Cerebellar cortex (tissue), 1 donor: ENCODE measurements around the gene FRY.

Experiments
- DNase-seq: peaks from one replicate; pipeline ENCODE4 v3.0.0-alpha.2; 2015; ENCODE audit warnings: low spot score

The FRY gene

DNA sequence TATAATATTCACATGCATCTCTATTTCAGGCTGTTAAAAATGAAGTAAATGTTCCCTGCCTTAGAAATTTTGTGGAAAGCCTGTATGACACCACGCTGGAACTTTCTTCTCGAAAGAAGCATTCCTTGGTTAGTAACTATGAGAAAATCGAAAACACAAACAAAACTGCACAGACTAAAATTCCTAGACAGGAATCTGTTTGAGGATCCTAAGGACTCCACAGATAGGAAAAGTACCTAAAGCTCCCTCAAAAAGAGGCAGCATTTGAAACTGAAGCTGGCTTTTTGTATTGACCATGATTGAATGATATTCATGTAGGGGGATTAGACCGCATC, 103.4 kb downstream of the FRY start:
- DNase-seq = no peak

DNA sequence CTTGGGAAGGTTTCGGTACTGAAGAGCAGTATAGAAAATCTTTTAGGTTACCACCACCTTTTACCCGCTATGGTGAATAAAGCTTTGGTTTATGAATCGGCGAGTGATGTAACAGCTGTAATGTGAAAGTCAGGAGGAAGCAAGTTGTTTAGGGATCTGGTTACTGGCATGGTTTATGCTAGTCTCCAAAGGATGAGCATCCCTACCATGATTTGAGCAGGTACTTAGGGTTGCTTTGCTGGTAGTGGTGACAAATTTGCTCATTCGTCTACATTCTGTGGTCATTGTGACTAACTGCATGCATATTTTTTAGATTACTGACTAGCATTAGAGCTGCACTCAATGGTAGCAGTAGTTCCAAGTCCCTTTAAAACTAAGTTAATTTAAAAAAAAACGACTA, 104.1 kb downstream of the FRY start:
- no peak for DNase-seq

DNA sequence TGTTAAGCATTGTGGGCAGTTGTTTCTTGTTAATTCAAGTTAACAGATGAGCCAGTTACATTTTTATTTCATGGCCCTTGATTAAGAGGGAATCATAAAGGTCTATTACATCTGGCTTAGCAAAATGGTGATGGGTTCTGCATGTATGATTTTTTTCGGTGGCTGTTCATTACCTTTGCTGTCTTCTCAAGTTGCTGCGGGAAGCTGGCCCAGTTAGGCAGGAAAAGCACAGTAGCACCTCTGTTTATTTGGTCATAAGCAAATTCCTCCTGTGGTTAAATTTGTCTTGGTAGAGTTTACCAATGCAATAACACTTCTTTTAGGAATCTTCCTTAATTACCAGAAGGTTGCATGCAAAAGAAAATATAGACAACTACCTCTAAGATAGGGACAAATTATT, 104.5 kb downstream of the FRY start:
- DNase-seq = no peak

DNA sequence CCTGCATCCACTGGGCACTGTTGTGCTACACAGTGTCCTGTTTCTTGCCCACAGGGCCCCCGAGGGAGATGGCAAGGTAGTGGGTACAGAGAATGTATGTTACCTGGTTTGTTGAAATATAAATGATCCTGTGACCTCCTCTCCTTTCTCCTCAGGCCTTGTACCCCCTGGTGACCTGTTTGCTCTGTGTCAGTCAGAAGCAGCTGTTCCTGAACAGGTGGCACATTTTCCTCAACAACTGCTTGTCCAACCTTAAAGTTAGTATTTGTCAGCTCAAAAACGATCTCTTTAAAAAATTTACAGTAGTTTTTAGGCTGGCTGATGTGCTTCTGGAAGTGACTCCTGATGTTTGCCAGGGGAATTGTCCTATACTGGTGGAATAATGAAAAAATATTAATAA, 105.1 kb downstream of the FRY start:
- DNase-seq = no peak

DNA sequence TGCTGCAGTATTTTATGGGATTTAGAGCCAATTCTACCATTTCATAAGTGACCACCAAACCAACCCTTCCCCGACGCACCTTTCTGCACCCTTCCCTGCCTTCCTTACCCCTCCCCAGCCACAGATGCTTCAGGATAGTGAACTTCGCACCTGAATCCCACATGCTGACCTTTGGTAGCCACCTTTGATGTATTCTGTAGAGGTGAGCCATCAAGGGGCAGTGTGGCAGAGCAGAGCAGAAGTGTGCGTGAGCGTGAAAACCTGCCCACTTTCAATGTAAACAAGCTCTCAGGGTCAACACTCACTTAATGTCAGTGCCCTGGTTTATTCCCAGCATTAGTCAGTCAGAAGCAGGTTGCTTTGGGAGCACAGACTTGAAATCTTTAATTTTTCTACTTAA, 107.7 kb downstream of the FRY start:
- no peak for DNase-seq

DNA sequence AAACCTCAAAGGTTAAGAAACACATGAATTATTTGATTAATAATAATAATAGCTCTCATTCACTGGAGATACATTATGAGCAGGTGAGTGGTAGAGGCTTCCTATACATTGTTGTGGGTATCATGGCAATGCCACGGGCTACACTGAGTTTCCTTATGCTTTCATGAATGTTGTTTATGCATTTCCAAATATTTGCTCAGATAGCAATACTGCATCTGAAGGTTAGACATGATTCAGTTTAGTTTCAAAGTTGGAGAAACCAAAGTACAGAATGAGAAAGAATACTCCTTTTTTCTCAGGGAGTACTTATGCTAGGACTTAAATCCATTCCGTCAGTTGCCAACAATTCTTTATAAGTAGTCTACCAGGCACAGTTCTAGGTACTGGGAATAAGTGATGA, 108.5 kb downstream of the FRY start:
- DNase-seq = no peak

DNA sequence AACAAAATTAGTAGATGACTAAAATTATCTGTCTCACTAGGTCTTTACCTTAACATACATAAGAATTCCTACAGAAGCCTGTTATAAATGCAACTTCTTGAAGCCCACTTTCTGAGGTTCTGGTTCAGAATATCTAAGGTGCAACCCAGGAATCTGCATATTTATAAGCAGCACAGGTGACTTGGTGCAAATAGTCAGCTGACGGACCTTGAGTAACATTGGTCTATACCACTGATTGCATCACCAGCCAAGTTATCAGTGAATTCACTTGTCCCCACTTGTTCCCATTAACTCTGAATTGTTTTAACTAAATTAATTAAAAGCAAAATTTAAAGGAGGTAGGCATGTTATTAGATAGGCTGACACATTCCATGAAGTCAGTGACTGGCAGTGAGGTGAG, 109.9 kb downstream of the FRY start:
- DNase-seq = no peak

DNA sequence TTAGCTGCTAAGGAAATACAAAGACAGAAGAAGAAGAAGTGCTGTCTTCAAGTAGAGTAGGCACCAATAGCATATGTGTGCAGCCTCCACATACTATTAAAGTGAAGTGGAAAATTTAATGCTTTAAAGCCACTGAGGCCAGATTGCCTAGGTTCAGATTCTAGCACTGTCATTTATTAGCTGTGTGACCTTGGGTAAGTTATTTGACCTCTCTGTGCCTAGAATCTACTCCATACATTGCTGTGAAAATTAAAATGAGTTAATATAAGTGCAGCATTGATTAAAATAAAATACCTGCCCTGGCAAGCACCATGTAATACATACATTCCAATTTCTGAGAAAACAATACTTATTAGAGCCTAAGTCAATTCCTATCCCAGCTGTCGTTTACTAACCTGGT, 110.5 kb downstream of the FRY start:
- no peak for DNase-seq

DNA sequence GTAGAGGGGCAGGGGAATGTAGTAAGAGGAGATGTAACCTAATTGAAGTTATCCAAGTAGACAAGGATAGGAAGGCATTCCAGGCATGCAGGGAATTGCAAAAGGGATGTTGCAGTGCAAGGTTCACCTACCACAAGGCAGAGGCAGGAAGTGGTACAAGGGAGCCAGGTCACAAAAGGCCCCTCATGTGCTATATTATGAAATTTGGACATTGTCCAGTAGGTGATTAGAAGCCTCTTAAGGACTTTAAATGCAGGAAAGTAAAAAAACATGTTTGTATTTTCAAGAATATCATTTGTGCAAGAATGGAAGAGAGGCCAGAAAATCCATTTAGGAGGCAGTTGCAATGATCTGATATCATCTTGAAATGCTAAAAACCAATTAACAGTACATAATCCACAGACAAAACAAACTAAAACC, 111.4 kb downstream of the FRY start:
- DNase-seq = no peak

DNA sequence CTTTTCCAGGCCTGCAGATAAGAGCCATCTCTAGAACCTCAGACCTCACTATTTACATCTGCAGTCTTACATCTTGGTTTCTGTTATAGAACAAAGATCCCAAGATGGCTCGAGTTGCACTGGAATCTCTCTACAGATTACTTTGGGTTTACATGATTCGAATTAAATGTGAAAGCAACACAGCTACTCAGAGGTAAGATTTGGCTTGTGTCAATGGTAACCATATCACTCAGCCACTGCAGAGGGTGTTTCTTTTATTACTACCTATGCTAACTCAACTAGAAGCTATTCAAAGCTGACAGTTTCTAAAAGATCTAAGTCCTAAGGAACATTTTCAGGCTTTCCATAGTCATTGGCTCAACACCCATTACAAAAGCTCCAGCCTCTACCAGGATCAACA, 115.6 kb downstream of the FRY start:
- no peak for DNase-seq

DNA sequence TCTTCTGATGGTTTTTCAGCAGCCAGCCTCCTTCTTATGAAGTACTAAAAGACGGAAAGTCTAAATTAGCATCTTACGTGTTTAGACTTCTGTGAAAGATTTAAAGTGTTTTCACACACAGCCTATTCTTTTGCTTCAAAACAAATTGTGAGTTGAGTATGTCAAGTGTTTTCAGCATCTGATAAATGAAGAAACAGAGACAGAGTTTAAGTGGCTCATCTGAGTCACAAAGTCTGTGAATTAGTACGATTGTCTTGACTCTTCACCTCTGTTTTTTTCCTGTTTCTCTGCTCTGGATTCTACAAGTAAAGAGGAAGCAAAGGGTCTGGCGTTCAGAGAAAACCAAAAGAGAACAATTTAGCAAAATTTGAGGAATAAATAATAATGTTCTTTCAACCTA, 116.4 kb downstream of the FRY start:
- DNase-seq = no peak

DNA sequence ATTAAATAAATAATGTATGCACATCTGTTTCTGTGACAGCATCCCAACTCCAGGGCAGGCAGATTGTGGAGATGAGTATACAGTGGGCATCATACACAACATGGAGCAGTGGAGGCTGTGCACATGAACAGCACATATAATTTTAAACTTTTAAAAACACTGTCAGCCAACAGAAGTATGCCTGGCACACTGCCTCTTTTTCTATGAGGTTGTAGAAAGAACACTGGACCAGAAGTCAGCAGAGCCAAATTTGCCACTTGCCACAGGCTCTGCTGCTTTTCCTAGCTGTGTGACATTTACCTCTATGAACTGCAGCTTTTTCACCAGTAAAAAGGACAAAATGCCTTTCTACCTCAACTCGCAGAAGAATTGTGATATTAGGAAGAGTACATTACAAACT, 118.7 kb downstream of the FRY start:
- no peak for DNase-seq

DNA sequence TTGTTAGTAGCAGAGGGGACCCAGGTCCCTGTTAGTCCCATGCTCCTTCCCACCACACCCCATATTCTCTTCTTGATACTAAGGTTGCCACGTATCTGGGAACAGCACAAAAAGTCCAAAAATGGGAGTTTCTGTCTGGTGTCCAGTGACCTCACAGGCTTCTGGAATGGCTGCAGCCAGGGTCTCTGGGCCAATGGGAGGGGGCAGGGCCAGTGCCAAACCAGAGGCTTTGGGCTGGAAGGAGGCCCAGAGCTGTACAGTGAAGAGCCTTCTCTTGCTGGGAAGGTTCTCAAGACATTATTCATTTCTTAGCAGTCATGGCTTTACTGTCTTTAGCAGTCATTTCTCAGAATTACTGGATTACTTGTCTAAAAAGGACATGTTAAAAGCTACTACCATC, 119.2 kb downstream of the FRY start:
- peak; percentile 7 for DNase-seq

DNA sequence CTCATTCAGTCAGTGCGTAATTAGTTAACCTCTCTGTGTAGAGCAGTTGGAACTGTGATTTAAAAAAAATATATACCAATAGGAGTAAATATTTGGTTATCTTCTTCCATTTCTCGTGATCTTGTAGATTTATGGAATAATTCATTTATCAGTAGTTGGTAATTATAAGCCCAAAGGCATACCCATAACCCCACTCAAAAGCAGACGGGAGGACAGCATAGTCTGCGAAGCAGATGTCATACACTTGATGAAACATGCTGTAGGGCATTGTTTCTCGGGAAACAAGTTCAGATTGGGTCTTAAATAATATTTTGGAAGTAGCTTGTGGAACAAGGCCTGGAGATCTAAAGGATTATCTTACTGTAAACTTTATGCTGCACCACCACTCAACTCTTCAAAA, 119.7 kb downstream of the FRY start:
- DNase-seq = no peak

DNA sequence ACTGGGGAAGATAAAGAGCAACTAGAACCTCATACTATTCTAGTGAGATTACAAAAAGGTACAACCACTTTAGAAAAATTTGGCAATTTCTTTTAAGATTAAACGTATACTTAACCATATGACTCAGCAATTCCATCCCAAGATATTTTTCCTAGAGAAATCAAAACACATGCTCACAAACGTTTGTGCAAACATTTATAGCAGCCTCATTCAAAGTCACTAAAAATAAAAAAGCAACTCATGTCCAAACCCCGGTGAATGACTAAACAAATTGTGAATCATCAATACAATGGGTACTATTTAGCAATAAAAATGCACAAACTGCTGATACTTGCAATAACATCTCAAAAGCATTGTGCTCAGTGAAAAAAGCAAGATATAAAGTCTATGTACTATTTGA, 121.5 kb downstream of the FRY start:
- no peak for DNase-seq

DNA sequence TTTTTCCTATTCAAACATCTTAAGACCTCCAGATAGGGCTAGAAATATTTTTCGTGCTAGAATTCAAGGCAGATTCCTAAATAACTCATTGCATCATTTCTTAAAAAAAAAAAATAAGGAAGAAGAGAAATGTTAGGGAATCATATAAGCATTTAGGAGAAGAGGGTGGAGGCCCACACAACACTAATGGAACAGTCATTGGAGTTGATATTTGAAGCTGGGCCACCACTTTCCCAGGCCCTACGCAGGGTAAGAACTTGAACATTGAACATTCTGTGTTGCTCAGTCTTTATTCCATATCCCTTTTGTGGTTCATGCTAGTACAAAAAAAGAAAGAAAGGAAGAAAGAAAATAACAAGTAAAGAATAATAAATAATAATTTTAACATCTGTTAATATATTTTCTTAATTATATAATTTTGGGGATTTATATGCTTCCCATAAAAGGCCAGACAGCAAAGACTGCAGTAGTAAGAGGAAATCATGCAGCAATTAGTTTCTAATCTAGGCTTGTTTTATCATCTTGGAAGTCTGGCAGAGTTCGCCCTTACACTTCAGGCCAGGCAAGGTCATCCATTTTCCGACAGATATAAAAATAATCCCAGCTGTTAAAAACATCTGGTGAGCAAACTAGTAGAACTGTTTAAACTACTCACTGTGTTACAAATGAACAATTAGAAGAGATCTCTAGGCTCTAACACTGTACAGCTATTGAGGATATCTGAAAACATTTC, 127.7 kb downstream of the FRY start:
- no peak for DNase-seq

DNA sequence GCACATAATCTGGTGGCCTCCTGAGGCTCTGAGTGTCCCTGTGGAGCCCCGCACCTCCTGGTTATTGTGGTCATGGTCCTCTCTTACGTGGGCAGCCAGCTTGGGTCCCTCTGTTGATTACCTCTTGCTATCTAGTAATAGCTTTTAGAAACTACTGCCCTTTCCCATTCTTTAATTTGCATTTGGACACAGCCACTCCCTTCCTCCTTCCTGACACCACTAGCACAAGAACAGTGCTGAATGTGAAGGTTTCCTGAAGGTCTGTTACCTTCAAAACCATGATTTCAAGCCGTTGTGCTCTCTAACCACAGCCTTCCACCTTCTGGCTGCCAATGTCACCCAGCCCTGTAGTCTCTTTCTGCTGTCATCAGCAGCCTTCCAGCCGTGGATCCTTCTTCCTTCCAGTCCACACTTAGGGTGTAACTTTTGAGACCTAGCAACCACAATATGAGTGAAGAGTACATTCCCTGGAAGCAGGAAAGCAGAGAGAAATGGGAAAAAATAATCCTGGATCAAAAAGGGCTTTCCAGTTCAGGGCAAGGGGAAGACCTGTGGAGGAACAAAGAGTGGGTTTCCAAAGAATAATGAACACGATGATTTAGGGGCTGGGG, 130.9 kb downstream of the FRY start:
- DNase-seq = no peak

DNA sequence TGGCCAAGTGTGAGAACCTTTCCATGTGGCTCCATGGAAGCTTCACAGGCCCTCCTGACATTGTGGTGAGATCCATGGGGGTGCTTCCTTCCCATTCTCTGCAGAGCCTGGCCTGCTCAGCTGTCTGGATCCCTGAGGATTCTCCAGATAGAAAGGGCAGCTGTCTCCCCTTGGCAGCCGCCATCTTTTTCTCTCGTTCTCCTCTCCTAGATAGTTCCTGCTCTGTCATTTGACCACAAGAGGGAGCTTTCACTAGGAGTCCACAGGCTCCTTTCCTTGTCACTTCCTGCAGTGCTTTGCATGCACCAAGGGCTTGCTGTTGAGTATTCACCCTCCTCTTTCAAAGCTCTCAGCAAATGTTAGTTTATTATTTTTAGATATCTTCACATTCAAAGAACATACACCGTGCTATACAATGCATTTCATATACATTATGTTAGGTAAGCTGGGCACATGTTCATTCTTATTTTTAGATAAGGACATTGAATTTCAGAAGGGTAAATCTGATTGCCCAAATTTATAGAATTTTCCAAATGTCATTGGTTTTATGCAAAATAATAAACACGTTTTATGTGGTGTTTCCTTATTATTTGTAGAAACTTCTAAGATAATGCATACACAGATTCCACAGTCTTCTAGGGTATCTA, 133.2 kb downstream of the FRY start:
- peak; percentile 74 for DNase-seq

DNA sequence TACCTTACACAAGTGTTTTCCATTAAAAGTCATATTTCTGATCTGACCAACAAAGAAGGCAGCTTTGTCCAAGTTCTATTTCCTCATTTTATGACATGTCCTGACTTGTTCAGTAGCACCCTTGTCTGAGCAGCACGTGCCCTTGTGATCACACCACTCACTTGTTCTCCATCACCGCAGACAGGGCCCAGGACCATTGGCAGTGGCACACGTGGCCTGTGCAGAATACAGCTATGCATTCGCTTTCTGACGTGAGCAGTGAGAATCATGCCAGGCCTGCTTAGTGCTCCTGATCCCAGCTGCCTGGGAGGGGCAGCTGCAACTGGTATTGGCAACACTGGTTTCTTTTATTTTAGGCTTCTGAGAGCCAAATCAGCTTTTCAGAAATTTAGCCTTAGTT, 134.2 kb downstream of the FRY start:
- no peak for DNase-seq

DNA sequence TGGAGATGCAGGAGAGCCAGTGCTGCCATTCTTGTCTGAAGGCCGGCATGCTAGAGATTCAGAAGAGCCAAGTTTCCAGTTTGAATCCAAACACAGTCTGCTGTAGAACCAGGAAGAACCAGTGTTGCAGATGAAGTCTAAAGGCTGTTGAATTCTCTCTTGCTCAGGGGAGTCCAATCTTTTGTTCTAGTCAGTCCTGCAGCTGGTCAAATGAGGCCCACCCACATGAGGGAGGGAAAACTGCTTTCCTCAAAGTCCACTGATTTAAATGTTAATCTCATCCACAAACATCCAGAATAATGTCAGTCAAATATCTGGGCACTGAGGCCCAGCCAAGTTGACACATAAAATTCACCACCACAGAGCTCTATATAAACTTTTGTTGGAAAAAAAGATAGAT, 136.6 kb downstream of the FRY start:
- DNase-seq = no peak

DNA sequence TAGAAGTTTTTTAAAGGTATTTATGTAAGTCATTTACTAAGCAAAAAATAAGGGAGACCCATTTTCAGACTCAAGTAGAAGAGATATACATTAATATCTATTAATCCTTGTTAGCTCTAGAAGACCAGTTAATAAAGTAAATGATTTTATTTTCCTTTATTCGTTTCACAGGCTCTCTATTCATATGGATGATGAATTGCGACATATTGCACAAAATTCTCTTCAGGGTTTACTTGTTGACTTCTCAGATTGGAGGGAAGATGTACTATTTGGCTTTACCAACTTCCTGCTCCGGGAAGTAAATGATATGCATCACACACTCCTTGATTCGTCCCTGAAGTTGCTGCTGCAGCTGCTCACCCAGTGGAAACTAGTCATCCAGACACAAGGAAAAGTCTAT, 139.3 kb downstream of the FRY start:
- no peak for DNase-seq

DNA sequence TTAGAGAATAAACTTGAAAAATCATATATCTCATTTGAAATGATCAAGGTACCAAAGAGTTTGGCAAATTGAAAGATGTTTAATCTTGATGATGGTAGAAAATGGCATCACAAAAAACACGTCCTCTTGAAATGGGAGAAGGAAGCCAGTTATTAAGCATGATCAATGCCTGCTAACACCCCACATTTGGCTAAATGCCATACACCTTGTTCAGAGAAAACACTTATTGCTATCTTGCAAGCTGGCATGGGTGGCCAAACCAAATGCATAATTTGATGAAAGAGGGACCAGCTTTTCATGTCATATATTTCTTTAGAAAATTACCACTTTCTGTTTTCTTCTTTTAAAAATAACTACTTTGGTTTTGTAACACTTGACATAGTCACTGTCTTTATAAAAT, 142.3 kb downstream of the FRY start:
- no peak for DNase-seq

DNA sequence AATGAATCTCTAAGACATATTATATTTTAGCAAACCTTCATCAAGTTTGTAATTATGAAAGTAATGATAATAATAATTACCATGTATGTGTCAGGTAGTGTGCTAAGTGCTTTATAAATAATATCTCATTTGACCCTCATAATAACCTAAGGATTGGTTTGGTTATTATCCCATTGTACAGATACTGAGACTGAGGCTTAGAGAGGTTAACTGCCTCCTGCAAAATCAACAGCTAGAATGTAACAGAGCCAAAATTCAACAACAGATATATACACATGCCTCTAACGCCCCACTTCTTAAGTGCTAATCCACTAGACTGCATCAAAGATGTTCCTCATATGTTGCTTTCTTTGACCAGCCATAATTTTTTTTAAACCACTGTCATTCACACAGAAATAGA, 142.8 kb downstream of the FRY start:
- DNase-seq = no peak

DNA sequence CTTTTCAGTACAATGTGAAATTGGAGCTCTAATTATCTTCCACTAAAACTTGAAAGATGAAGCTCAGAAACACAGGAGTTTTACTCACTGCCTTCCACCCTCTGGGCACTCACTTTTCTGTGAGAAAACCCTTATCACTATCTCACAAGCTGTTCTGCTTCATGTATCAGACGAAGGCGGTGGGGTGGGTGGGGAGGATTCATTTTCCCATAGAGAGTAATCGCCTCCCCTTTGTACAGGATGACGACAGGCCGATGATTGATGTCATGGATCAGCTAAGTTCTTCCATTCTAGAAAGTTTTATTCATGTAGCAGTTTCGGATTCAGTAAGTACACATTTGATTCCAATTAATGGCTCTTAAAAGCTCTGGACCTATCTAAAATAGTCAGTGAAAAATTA, 143.7 kb downstream of the FRY start:
- no peak for DNase-seq
